HEK293T (cell line): Measurements from ENCODE around the gene CASQ2.
A peak's percentile ranks its signal among the peaks of the same experiment; 100 is the strongest.

Source experiments
- CTCF ChIA-PET: fragments of 350-600 bp; formaldehyde crosslinking; extraction: SDS; loops from one replicate; lab custom pipeline; 2021; ENCODE audit warnings: antibody characterized with exemption, inconsistent platforms; lab: Yijun Ruan, JAX
- POLR2A ChIA-PET: fragments of 350-600 bp; formaldehyde crosslinking; extraction: SDS; loops from one replicate; lab custom pipeline; 2020; ENCODE audit warnings: antibody characterized with exemption, inconsistent platforms; lab: Yijun Ruan, JAX
- DNase-seq: peaks from one replicate; pipeline ENCODE4 v3.0.0; 2012; ENCODE audit warnings: mixed read lengths; ENCODE audit errors: extremely low spot score
- BHLHE40 ChIP-seq: fragments of 450-650 bp; IDR thresholded peaks from 2 replicates; pipeline ENCODE4 v1.6.1; 2016; ENCODE audit warnings: mild to moderate bottlenecking, moderate library complexity, borderline replicate concordance
- ELF4 ChIP-seq: fragments of 450-650 bp; IDR thresholded peaks from 2 replicates; pipeline ENCODE4 v1.6.1; 2017; ENCODE audit warnings: antibody characterized with exemption
- HDGF ChIP-seq: fragments of 450-650 bp; IDR thresholded peaks from 2 replicates; pipeline ENCODE4 v1.6.1; 2017; ENCODE audit warnings: antibody characterized with exemption, borderline replicate concordance
- NFRKB ChIP-seq: fragments of 450-650 bp; IDR thresholded peaks from 2 replicates; pipeline ENCODE4 v1.6.1; 2016; ENCODE audit warnings: mild to moderate bottlenecking, moderate library complexity
- PKNOX1 ChIP-seq: fragments of 450-650 bp; IDR thresholded peaks from 2 replicates; pipeline ENCODE4 v1.6.1; 2016
- TARDBP ChIP-seq: fragments of 450-650 bp; IDR thresholded peaks from 2 replicates; pipeline ENCODE4 v1.6.1; 2016
- ZNF384 ChIP-seq: fragments of 450-650 bp; IDR thresholded peaks from 2 replicates; pipeline ENCODE4 v1.6.1; 2016

The CASQ2 gene

GRCh38 chr1:115652236-115652788 is 116.2 kb downstream of the CASQ2 start:
- CTCF ChIA-PET = interaction anchor here (1.8 kb wide), 1 partner anchor 55 kb away, joined by 5 read pairs; no protein-coding TSS in a partner anchor
- no peak for TF ChIP-seq BHLHE40
- TF ChIP-seq TARDBP = no peak

GRCh38 chr1:115651391-115651790 is 117.1 kb downstream of the CASQ2 start:
- POLR2A ChIA-PET = no interaction called here
- CTCF ChIA-PET = no interaction called here
- no peak for TF ChIP-seq NFRKB
- no peak for TF ChIP-seq ELF4
- no peak for TF ChIP-seq HDGF
- no peak for DNase-seq

More at GRCh38 chr1:115652236-115652788, 116.2 kb downstream of the CASQ2 start:
- no peak for DNase-seq
- POLR2A ChIA-PET = interaction anchor here (0.6 kb wide), 1 partner anchor 14 kb away, joined by 3 read pairs; no protein-coding TSS in a partner anchor

- ChIA-PET CTCF (no interaction called here), POLR2A (no interaction called here)
- DNase-seq = no peak
- TF ChIP-seq ZNF384 (no peak), PKNOX1 (peak; percentile 39)
These were observed 117.6 kb downstream of the CASQ2 start for GRCh38 chr1:115650961-115651360.
